K562 (cell line): ENCODE results near the gene TESK1. TPM values are rescaled to one million over a fixed set of nuclear protein-coding genes. Genes with fewer than 3 reads are reported as not detected.
A peak's percentile ranks its signal among the peaks of the same experiment; 100 is the strongest.

ENCODE experiments used
- ATAC-seq: fragments of 200-7000 bp; cut with Tn5 transposase; 3 replicates; pipeline ENCODE4 v1.9.1; 2020; ENCODE audit warnings: moderate library complexity
- BruUV-seq: library from RNA; stranded (reverse); fragments of 400-500 nt; replicated peaks from 2 replicates; lab custom pipeline; 2021; lab: Mats Ljungman, UMichigan
- CTCF ChIA-PET: fragments of 300-600 bp; formaldehyde crosslinking; extraction: SDS; loops from one replicate; lab custom pipeline; 2021; ENCODE audit warnings: low intra/inter-chr PET ratio; lab: Yijun Ruan, JAX
- POLR2A ChIA-PET: fragments of 300-600, 350-650 bp; sonication (Branson Sonifier 250); formaldehyde crosslinking; extraction: SDS; loops from one replicate; lab custom pipeline; 2021; ENCODE audit warnings: antibody characterized with exemption, inconsistent platforms; lab: Yijun Ruan, JAX
- DNase-seq, 4 experiments: peaks; one replicate each; pipeline versions ENCODE4 v3.0.0 to v3.0.0-alpha.2; 2011 to 2018; ENCODE audit warnings: low spot score in 3 of 4, mixed read lengths in 3 of 4; ENCODE audit errors: extremely low read depth in 1 of 4
- FAIRE-seq: peaks from 2 replicates; lab custom pipeline; 2011; peaks lifted over from hg19 to GRCh38; lab: Jason Lieb, UNC
- H2AFZ ChIP-seq: 2 replicates; pipeline ENCODE4 v1.6.0; 2011; ENCODE audit warnings: low read depth, low read length, control low read depth, inconsistent platforms
- H3K27ac ChIP-seq: fragments of 200-600 bp; 3 replicates; pipeline ENCODE4 v1.8.0; 2011; ENCODE audit warnings: low read depth, mild to moderate bottlenecking, control low read depth, inconsistent platforms, low read length, moderate library complexity, mixed read lengths; ENCODE audit errors: extremely low read depth
- H3K27me3 ChIP-seq, 2 experiments: fragments of 300-600 bp in 1 of 2; 2 replicates in 1 of 2; 3 replicates in 1 of 2; pipeline versions ENCODE4 v1.6.0 to v1.8.0; 2011; ENCODE audit warnings: inconsistent platforms in 2 of 2, low read length in 2 of 2, mild to moderate bottlenecking in 1 of 2, mixed read lengths in 1 of 2, moderate library complexity in 1 of 2; ENCODE audit not compliant: control insufficient read depth in 2 of 2, insufficient read depth in 2 of 2
- H3K36me3 ChIP-seq: fragments of 300-600 bp; 3 replicates; pipeline ENCODE4 v1.8.0; 2011; ENCODE audit warnings: mild to moderate bottlenecking, low read length, inconsistent platforms; ENCODE audit not compliant: control insufficient read depth, insufficient read depth
- H3K4me1 ChIP-seq, 2 experiments: fragments of 200-600 bp in 1 of 2; replicated peaks in 1 of 2; 2 replicates in 1 of 2; 3 replicates in 1 of 2; pipeline versions ENCODE4 v1.5.1 to v1.8.0; 2011; ENCODE audit warnings: inconsistent platforms in 2 of 2, low read length in 2 of 2, mild to moderate bottlenecking in 1 of 2, mixed read lengths in 1 of 2, moderate library complexity in 1 of 2; ENCODE audit not compliant: control insufficient read depth in 2 of 2, insufficient read depth in 2 of 2
- H3K4me2 ChIP-seq: 2 replicates; pipeline ENCODE4 v1.6.1; 2011; ENCODE audit warnings: low read length, control low read depth, inconsistent platforms, mixed read lengths; ENCODE audit not compliant: insufficient read depth
- H3K4me3 ChIP-seq: fragments of 200-600 bp; sonication (generic), shearing (Covaris generic); 2 replicates; pipeline ENCODE4 v1.5.1; 2016; ENCODE audit warnings: control low read depth, inconsistent platforms
- H3K79me2 ChIP-seq: fragments of 200-600 bp; 3 replicates; pipeline ENCODE4 v1.8.0; 2011; ENCODE audit warnings: low read length, inconsistent platforms; ENCODE audit not compliant: control insufficient read depth, insufficient read depth
- H3K9ac ChIP-seq, 2 experiments: 2 replicates each; pipeline versions ENCODE4 v1.6.0 to v1.6.1; 2011; ENCODE audit warnings: low read depth in 2 of 2, low read length in 2 of 2, control low read depth in 1 of 2, inconsistent platforms in 1 of 2, mild to moderate bottlenecking in 1 of 2, mixed read lengths in 1 of 2; ENCODE audit not compliant: insufficient read depth in 1 of 2
- H3K9me1 ChIP-seq: one replicate; pipeline ENCODE4 v1.6.0; 2011; ENCODE audit warnings: inconsistent platforms, mild to moderate bottlenecking, low read length, moderate library complexity; ENCODE audit not compliant: control insufficient read depth, insufficient read depth
- H3K9me3 ChIP-seq: replicated peaks from 2 replicates; pipeline ENCODE4 v1.5.1; 2011; ENCODE audit warnings: low read depth, low read length, inconsistent platforms; ENCODE audit not compliant: control insufficient read depth, insufficient read depth
- H4K20me1 ChIP-seq: replicated peaks from 2 replicates; pipeline ENCODE4 v1.6.1; 2011; ENCODE audit warnings: low read length, inconsistent platforms, mixed read lengths; ENCODE audit not compliant: control insufficient read depth, insufficient read depth
- ARNT ChIP-seq, 2 experiments: fragments of 450-650 bp; IDR thresholded peaks; 2 replicates each; pipeline ENCODE4 v1.6.1; 2016; ENCODE audit warnings: mild to moderate bottlenecking in 1 of 2
- ASH1L ChIP-seq: fragments of 450-650 bp; IDR thresholded peaks from 2 replicates; pipeline ENCODE4 v1.6.1; 2018; ENCODE audit warnings: borderline replicate concordance, mild to moderate bottlenecking, low read depth; ENCODE audit not compliant: partially characterized antibody
- EP300 ChIP-seq: IDR thresholded peaks from 2 replicates; pipeline ENCODE4 v1.6.1; 2012; ENCODE audit warnings: low read length, improper control_type of control experiment
- ETV5 ChIP-seq: sonication (generic); formaldehyde crosslinking; IDR thresholded peaks from 2 replicates; pipeline ENCODE4 v1.4.0; 2020; ENCODE audit warnings: low read depth, mild to moderate bottlenecking, missing genetic modification reagents
- PHF8 ChIP-seq: fragments of 200-600 bp; sonication (generic); IDR thresholded peaks from 2 replicates; pipeline ENCODE4 v1.6.1; 2012; ENCODE audit warnings: mixed run types, mild to moderate bottlenecking, inconsistent platforms, low read length, moderate library complexity, borderline replicate concordance
- SUPT5H ChIP-seq: fragments of 450-650 bp; IDR thresholded peaks from 2 replicates; pipeline ENCODE4 v1.6.1; 2016
- ZNF384 ChIP-seq: IDR thresholded peaks from 2 replicates; pipeline ENCODE4 v1.6.1; 2012; ENCODE audit warnings: low read depth, low read length, improper control_type of control experiment
- ZNF592 ChIP-seq: fragments of 450-650 bp; IDR thresholded peaks from 2 replicates; pipeline ENCODE4 v1.6.1; 2017; ENCODE audit warnings: antibody characterized with exemption, mild to moderate bottlenecking
- ZNF609 ChIP-seq: sonication (generic); formaldehyde crosslinking; IDR thresholded peaks from 2 replicates; pipeline ENCODE4 v1.8.1; 2023; ENCODE audit warnings: missing genetic modification reagents, mild to moderate bottlenecking, borderline replicate concordance
- WGBS: fragments of 100-300 bp; shearing (Covaris generic); methylation state at CpG from one replicate; pipeline ENCODE4 v1.1.6; 2016; ENCODE audit warnings: low coverage, mixed read lengths; ENCODE audit not compliant: insufficient coverage; ENCODE audit errors: missing lambda C conversion rate; 5-methylcytosine and 5-hydroxymethylcytosine counted together
- in situ Hi-C: fragments of 300-500 bp; cut with MboI; formaldehyde crosslinking; loops from 4 replicates; pipeline ENCODE4 v1.15.0; 2018; ENCODE audit warnings: inconsistent platforms, mixed read lengths
- intact Hi-C: fragments of 100-400 bp; cut with micrococcal nuclease; formaldehyde crosslinking; loops from 2 replicates; pipeline ENCODE4 v1.14.2; 2022
- polyA plus RNA-seq, 8 experiments: library from polyadenylated mRNA; depleted of rRNA in 4 of 8; stranded (reverse) in 5 of 8; unstranded in 3 of 8; fragments of >200 nt; fragmentation: Nextera tagmentation in 2 of 8; fragmentation: Illumina TruSeq in 1 of 8; extraction: Ambion mirVana in 2 of 8; extraction: Trizol in 1 of 8; gene quantifications; 2 replicates each; pipeline versions ENCODE4 v1.2.1 to v1.2.3, GENCODE V29; 2011 to 2014; ENCODE audit warnings: inconsistent platforms in 1 of 8, missing spikeins in 1 of 8
- total RNA-seq, 7 experiments: library from RNA; depleted of rRNA in 6 of 7; stranded (reverse); fragments of >200 nt in 6 of 7; fragmentation: Illumina TruSeq in 2 of 7; extraction: Trizol in 2 of 7; gene quantifications; 2 replicates each; pipeline versions ENCODE4 v1.2.1 to v1.2.3, GENCODE V29; 2011 to 2021; ENCODE audit warnings: low replicate concordance in 1 of 7
- TF ChIP-seq, protein P1 (sequence below): fragments of 450-650 bp; IDR thresholded peaks from 2 replicates; pipeline ENCODE4 v1.7.0; 2016; ENCODE audit warnings: borderline replicate concordance

Gene TESK1
- total and polyA plus RNA-seq, 9 of the 15 experiments (the other 6 are each of a cell fraction or from before 2014, with no cell fraction given) = 0.07 to 10.4 (median 4.1) TPM

GRCh38 chr9:35603506-35603985 lies 1.5 kb upstream of the TESK1 start:
- H3K4me2 ChIP-seq = peak overlapping the region; percentile 80
- ATAC-seq = no peak
- H3K36me3 ChIP-seq = peaks cover 4% of the 10 kb centered on the region; the same call in 1 of the 3 replicates
- peak overlapping the region; percentile 32 for H3K4me3 ChIP-seq
- in situ Hi-C loops = no loop called here
- DNase-seq = no peak
- CTCF ChIA-PET = no interaction called here
- peak overlapping the region; percentile 65 to 76 for H3K9ac ChIP-seq
- no peaks in the 10 kb centered on the region for H3K27me3 ChIP-seq
- FAIRE-seq = no peak
- 53% methylated on average over 13 of the region's 18 CpGs for WGBS
- H4K20me1 ChIP-seq = no peaks in the 10 kb centered on the region
- POLR2A ChIA-PET = interaction anchor here (0.6 to 1.0 kb wide), 6 partner anchors 14 to 849 kb away, joined by 3 to 4 read pairs (median 3); no protein-coding TSS in a partner anchor
- intact Hi-C loops = no loop called here
- H3K9me1 ChIP-seq = no peaks in the 10 kb centered on the region
- H3K79me2 ChIP-seq = 0 out of 3 replicates have a peak, but pooled peaks cover 4% of the 10 kb centered on the region
- TSS peak; percentile 82 for BruUV-seq
- H2AFZ ChIP-seq = peak overlapping the region; percentile 100
- no peaks in the 10 kb centered on the region for H3K9me3 ChIP-seq
- H3K4me1 ChIP-seq = peaks cover 2 to 34% of the 10 kb centered on the region in 2 experiments; a peak in 3 of 5 replicates
- H3K27ac ChIP-seq = peak overlapping the region; percentile 87
- peak; percentile 36; the same call in 1 of the 2 replicates for TF ChIP-seq PHF8
- no peak for TF ChIP-seq SUPT5H
- peak; percentile 46; the same call in 1 of the 2 replicates for TF ChIP-seq ETV5
- TF ChIP-seq ZNF384 = no peak
- peak; percentile 42 for TF ChIP-seq ASH1L
- no peak for TF ChIP-seq ARNT (IDR thresholded peaks at IDR 0.05)
- 0 out of 2 replicates have a peak, but pooled peaks have one; percentile 42 for TF ChIP-seq ZNF592
- no peak for TF ChIP-seq ZNF609
- TF ChIP-seq, protein P1, sequence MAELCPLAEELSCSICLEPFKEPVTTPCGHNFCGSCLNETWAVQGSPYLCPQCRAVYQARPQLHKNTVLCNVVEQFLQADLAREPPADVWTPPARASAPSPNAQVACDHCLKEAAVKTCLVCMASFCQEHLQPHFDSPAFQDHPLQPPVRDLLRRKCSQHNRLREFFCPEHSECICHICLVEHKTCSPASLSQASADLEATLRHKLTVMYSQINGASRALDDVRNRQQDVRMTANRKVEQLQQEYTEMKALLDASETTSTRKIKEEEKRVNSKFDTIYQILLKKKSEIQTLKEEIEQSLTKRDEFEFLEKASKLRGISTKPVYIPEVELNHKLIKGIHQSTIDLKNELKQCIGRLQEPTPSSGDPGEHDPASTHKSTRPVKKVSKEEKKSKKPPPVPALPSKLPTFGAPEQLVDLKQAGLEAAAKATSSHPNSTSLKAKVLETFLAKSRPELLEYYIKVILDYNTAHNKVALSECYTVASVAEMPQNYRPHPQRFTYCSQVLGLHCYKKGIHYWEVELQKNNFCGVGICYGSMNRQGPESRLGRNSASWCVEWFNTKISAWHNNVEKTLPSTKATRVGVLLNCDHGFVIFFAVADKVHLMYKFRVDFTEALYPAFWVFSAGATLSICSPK = no peak
- no peak for TF ChIP-seq EP300
